GDM1 (cell line): ENCODE results near the gene AVPR2.

Experiments
- DNase-seq: peaks from one replicate; lab custom pipeline; 2025; lab: John Stamatoyannopoulos, UW

Gene AVPR2

DNA sequence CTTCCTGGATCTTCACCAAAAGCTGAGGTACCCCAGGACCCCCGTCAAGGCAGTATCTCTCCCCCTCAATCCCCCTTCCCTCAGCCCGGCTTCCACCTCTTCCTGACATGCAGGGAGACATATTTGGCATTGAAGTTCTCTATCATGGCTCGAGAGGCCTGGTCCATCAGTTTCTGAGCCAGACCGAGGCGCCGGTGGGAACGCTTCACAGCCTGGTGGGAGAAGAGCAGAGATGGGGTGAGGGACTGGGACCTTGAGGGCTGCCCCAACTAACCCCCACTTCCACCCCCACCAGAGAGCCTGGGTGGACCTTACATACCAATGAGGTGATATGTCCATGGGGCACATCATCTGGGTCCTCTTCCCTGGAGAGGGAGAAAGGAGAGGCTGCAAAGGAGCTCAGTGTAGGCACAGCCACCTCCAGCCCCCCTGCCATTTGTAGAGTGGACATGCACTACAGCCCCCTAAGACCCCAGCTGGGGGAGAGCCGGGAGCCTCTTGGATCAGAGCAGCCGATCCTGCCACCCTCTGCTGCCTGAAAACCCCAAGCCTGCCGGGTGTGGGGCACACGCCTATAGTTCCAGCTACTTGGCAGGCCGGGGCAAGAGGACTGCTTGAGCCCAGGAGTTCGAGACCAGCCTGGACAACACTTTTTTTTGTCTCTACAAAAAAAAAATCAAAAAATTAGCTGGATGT is 27.9 kb downstream of the AVPR2 start:
- DNase-seq: no peak

DNA sequence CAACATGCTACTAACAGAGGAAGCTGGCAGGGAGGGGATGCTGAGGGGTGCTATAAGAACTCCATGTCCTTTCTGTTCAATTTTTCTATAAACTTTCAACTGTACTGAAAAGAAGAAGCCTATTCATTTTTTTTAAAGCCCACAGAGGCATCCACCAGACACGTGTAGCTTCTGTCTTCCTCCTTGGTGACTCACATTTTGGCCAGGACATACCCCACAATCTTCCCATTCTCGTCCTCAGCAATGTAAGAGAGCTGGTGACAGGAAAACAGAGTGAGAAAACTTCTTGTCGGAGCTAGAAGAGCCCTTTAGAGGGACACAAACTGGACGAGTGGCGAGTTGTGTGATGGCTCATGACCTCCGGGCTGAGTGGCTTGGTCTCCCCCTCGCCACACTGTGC is 29.3 kb downstream of the AVPR2 start:
- no peak for DNase-seq

DNA sequence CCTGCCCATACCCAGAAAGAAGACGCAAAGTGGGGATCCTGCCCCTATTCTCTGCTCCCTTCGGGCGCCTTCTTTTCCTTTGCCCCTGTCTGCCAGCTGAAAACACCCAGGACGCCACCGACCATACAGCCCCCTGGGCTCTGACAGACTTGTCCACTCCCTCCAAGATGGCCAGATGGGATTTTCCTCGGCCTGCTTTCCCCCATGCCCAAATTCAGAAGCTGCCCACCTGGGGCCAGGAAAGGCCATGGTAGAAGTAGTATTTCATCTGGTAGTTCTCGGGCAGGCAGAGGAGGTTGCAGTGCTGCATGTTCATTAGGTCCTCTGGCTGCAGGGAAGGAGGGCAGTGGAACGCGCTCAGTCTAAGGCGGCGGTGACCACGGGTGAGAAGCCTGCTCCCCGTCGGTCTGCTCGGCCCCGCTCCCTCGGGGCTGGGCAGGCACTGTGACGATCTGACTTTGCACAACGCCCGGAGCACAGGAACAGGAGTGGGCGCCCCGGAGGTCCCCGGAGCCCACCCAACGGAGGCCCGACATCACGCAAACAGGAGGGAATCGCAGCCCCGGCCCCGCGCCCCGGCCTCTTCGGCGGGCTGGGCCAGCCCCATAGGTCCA is 29.8 kb downstream of the AVPR2 start:
- DNase-seq: no peak

DNA sequence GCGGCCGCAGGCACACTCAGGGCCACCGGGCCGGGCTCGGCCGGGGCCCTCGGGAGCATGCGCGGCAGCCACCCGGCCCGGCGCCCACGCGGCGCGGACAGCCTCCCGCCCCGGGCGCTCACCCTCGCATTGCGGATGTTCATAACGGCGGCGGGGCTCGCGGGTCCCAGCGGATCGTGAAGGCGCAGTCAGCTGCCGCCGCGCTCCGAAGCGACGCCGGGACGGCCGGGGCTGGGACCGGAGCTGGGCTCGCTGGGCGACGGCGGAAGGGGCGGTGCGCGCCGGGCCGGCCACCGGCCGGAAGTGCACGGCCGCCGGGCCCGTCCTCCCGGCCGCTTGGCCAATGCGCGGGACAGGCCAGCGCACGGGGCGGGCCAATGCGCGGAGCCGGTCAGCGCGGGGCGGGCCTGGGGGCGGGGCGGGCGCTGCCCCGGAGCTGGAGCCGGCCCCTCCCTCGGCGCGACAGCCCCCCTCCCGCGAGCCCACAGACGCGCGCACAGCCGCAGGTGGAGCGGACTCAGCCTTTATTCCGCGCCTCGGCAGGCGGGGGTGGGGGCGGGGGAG is 30.4 kb downstream of the AVPR2 start, which contains the start of gene NAA10:
Gene NAA10, minus strand, starts transcription at position 276 of the 564 bp plus-strand sequence. Its CDS starts 133 bp downstream, at position 143.
- peak; percentile 72 for DNase-seq

DNA sequence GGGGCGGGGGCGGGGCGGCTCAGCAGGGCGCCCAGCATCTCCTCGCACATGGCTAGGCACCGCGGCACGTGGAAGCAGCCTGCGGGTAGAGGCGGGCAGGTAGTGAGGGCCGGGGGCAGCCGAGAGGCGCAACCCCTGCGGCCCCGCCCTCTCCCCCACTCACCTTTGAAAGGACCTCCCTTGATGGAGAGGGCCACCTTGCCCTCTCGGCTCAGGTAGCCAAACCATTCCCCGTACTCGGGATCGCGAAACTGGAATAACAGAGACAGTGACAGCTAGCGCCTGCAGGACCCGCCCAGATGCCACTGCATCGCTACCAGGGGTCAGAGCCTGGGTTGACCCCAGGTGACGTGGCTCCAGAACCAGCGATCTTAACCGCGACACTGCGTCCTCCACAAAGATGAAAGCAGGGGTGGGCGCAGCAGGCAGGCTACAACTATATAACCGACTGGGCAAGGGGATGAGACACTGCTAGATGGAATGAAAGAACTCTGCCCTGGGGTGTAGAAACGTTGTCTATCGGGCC is 30.9 kb downstream of the AVPR2 start:
- no peak for DNase-seq

DNA sequence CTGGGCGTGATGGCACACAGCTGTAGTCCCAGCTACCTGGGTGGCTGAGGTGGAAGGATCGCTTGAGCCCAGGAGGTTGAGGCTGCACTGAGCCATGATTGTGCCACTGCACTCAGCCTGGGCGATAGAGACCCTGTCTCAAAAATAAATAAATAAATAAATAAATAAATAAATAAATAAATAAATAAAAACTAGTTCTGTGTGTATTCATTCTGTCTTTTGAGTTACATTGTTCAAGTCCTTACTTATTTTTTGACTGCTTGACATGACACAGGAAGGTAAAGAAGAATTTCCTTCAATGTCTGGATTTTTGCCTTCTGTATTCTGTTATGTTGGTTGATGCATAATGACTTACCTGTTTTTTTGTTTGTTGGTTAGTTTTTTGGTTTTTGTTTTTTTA is 32.6 kb downstream of the AVPR2 start:
- DNase-seq: no peak

DNA sequence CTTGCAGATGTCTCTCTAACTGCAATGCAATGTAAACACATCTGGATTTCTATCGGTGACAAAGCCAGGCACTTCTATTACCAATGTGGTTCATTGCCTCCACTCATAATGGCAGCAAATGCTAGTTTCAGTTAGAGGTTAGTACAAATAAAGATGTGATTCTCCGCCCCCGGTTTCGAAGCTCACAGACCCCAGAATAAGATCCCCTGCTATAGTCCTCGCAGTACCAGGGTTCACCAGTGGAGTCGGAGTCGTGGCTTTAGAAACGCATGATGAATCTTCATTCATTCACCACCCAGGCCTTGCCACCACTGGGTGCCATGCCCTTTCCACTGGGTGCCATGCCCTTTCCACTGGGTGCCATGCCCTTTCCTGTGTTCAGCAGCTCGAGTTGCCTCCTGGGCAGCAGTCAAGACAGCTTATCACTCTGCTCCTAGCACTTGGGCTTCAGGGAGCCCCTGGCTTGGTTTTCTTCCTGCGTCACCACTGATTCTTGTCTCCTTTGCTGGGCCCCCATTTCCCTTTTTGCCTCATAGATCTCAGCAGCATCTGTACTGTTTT is 33.8 kb downstream of the AVPR2 start:
- no peak for DNase-seq

DNA sequence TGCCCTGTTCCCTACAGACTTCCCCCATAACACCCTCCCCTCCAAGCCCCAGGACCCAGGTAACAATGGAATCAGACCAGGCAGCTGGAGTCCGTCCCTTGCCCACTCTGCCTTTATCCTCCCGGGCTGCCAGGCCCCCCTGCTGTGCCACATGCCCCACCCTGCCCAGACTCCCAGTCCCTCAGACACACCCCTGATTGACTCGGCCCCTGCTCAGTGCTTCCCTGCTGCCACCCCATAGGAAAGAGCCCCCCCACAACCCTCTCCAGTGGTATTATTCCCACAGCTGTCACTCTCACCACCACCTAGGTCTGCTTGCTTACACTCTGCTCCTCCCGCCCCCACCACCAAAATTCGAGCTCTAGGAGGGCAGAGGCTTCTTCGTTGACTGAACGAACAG is 35.1 kb downstream of the AVPR2 start:
- no peak for DNase-seq

DNA sequence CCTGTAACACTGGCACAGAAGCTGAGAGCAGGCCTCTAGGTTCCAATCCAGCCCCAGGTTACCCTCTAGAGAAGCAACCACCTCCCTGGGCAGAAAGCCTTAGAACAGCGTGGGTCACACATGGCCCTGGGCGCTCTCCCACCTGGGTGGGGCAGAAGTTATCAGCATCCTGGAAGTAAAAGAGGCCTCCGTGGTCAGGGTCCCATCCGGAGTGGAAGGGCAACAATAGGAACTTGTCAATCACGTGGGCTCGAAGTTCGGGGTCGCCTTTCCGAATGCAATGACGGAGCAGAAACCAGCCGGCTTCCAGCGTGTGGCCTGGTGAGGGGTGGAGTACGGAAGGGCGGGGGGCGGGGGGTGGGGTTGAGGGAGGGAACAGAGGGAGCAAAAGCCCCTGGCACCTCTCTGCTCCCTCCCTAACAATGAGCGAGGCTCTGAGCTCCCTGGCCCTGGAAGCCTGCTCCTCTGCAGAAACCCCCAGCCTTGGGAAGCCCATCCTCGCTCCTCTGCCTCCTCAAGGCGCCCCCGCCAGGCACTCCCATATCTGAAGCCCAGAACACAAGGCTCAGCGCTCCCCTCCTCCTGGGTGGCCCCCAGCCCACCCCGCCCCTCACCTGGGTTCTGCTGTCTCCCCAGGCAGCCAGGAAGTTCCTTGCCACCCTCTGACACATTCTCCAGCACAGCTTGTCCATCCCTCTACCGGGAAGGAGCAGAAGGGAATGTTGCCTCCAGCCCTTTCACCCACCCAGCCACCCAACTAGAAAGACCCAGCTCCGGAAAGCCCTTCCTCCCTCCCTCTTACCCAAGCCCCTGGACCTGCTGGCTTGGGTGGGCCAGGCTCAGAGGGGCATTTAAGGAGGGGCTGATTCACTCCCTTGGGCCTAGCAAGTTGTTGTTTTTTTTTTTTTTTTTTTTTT is 37.1 kb downstream of the AVPR2 start:
- peak; percentile 95 for DNase-seq

DNA sequence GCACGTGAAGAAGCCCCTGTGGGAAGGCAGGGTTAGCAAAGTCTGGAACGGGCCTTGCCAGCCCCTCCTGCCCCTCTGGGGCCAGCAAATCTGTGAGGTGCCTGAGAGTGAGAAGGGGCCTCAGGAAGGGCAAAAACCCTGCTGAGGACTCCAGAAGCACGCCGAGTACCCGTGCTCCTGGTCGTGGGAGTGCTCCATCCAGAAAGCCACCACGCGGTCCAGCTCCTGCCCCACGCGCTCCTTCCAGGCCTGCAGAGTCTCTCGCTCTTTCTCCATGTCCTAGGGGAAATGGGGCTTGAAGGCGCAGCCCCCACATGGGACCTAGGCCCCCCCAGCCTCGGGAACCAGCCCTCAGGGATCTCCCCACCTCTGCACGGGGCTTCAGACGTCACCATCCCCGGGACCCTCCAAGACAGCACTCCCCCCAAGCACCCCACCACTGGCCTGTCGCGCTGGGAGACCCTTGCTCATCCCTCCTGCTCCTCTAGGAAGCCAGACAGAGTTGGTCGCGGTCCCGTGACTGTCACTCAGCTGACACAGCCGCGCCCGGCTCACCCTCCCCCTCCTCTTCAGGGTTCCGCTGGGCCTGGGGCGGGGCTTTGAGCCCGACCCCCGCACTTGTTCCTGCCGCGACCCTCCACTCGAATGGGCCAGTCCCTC is 39.8 kb downstream of the AVPR2 start, which contains the start of gene RENBP:
Gene RENBP, minus strand, starts transcription at position 504 of the 660 bp plus-strand sequence. Its CDS starts 33 bp downstream, at position 471.
- DNase-seq: no peak

DNA sequence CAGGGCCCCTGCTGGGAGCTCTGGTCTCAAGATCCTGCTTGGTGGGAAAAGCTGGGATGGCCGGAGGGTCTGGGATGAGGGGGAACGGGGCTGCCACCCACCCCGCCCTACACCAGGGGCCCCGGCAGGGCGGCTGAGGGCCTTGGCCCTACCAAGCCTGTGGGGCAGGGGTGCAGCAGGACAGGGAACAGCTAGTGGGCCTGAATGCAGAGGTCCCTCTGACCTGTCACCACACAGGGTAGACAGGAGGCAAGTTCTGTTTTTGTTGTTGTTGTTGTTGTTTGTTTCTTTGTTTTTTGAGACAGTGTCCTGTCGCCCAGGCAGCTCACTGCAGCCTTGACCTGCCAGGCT is 40.3 kb downstream of the AVPR2 start:
- DNase-seq: no peak

DNA sequence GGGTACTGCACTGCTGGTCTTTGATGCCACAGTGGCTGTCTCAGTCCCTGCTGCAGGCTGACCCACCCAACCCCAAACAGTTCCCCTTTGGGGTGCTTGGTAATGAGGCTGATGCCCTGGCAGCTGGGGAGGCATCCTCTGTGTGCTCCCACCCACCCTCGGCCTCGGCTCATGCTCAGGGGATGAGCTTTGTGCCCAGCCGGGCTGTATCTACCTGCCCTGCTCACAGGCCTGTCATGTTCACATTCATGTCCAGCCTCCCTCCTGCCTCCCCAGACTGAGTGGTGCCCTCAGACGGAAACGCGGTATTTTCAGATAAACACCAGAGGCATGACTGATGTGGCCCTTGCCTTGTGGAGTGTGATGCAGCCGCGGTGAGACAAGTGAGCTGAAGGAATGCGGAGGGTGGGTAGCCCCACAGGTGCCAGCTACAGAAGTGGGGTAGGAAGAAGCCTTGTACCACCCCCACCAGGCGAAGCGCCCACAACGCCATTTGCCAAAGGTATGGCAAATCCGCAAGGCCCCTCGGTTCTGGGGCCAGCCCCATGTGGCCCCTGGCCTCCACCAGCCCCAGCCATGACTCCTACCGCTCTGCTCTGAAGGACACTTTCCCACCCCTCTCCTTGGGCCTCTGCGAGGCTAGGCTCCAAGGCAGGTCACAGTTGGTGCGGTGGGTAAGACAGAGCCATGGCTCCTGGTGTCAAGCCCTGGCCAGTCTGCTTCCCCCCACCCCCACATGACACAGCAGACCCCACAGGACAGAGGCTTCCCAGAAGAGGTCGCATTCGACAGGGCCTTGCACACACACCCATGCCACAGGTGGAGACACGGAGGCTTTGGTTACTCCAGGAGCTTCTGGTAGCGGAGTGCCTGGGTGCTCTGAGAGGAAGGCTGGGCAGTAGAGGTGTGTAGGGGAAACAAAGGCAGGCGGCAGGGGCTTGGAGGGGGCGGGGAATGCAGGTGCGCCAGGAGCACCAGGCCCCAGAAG is 41.8 kb downstream of the AVPR2 start:
- no peak for DNase-seq

DNA sequence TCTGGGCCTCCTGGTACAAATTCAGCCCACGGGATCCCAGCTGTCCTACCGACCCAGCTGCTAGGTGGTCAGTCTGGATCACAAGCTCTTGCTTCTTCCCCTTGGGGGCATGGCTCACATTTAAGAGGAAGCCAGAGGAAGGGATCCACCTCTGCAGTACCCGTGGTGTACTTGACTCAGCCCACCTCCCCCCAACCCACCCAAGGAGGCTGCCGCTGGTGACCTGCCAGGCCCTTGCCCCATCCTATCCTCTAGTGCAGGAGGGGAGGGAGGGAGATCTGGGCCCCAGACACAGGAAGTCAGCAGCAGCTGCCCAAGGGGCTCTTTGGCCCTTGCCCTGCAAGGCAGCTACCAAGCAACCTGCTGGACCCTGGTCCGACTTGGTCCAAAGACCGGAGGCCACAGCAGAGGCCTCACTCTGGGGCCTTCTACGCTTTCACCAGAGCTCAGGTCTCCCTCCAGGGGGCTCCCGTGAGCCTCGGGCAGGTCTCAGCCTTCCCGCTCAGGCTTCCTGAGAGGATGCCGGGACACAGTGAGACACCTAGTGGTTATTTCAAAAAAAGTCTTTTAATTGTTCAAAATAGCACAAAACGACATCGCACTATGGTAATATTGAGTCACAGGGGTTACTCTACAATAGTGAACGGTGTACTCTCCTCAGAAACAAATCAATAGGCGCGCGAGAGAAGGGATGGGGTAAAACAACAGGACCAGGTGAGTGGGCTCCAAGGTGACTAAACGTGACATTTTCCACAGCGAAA is 42.7 kb downstream of the AVPR2 start:
- peak; percentile 73 for DNase-seq

DNA sequence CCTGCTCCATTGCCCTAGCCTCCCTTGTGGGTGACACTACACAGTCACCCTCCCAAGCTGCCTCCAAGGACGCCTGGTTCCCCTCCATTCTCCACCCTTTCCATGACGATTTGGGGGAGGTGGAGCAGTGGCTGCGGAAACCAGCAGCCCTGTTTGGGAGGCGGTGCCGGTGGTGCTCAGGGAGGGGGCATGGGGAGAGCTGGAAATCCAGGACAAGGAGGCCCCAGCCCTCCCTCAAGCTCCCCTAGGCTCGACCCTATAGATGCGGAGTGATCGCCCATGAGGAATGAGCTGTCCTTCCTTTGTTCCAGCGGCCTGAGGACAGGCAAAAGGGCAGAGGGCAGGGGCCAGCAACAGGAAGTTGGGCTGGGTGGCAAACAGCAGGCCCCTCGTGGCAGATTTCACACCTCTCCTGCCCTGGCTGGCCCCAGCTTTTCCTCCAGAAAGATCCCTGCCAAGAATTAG is 43.6 kb downstream of the AVPR2 start:
- no peak for DNase-seq

DNA sequence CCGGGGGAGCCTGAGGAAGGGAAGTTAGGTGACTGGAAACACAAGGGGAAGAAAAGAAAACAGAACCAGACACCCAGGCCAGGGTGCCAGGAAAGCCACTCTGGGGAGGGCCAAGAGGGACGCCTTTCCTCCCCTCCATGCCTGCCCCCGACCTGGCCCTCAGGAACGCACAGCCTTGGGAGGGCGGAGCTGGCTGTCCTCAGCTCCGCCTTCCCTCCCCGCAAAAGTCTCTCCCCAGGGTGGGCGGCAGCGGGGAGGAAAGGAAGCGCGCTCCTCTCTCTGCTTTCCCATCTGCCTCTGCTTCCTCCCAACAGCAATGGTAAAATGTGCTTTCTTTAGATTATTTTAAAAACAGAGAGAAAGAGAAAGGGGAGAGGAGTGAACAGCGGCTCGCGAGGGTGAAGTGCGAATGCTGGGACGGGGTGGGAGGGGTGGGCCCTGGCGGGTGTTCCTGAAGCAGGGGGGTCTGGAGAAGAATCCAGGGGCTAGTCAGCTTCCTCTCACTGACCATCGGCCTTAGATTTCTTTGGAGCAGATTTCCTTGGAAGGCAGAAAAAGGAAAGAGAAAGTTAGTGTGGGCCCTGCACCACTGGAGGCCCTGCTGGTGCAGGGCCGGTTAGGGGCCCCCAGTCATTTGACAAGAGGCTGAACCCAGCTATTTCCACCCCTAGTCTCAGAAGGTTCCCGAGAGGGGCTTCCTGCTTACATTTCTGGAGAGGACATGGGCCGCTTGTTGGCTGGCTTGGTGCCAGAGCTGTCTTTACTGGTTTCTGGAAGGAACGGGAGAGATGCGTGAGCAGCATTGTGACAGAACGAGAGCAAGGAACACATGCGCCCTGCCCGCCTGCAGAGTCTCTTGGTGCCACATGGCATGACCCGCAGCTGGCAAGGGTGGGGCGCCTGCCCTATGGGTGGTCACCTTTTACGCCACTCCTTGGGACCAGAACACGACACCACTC is 44.7 kb downstream of the AVPR2 start:
- DNase-seq: peak; percentile 62

DNA sequence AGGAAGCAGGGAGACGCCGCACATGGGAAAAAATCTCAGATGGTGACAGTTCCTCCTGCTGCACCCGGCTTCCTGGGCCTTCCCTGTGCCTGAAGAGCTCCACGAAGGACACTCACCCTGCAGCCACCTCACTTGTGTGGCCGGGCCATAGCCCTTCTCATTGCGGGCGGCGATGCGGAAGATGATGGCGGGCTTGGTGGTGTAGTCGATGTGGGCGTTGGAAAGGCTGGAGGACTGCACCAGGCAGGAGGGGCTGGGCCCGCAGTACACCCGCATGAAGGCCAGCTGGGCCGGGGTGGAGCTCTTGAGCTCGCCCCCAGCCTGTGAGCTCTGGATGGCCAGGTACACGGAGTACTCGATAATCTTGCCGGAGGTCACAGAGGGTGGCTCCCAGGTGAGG is 45.7 kb downstream of the AVPR2 start:
- no peak for DNase-seq

DNA sequence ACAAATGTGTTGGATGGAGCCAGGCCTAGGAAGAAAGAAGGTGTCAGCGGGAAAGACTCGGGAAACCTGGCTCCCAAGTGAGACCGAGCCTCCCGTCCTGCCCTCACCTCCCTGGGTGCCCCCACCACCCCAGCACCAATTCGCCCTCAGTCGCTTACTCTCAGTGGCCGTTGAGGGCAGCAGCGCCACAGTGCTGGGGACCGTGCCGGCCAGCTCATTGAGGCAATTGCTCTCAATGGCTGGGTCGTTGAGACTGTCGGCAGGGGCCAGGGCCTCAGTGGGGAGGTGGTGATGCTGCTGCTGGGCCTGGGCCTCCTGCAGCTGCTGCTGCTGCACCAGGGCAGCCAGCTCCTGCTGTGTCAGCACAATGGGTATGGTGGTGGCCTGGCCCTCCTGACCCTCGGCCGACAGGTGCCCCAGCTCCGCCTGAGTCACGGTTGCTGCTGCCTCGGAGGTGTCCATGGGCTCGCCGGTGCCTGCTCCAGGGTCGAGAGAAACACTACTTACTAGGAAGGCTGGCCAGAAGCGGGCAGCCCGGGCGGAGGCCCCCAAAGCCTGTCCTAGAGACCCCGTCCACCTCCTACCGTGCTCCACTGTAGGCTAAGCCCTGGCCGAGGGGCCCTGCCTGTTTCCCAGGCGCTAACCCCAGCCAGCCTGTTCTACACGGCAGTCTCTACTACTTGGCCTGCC is 47.4 kb downstream of the AVPR2 start:
- no peak for DNase-seq
